ENCODE data around the gene EXOC4.

DNA sequence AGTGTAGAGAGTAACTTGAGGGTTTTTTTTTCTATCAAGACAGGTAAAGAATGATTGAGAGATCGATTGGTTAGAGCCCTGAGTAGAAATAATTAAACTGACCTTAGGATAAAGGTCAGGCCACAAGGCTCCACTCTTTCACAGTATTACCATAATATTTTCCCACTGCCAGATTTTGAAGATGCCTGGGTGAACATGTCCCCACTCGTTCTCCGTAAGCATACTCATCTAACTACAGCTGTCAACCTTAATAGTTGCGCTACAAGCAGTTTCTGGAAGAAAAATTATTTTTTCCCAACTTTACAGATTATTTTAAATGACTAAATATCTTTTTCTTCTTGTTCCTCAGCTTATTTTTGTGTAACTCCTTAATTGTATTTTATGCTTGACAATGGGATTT, 671.1 kb downstream of the EXOC4 start:
- TF ChIP-seq CTCF (IDR thresholded peaks at IDR 0.05) (no peak), POLR2A (IDR thresholded peaks at IDR 0.05) (no peak), POLR2AphosphoS5 (IDR thresholded peaks at IDR 0.05) (no peak), EP300 (IDR thresholded peaks at IDR 0.05) (no peak)
